KOPT-K1 (cell line): ENCODE data around the gene NUDT22.

Experiments used
- H3K27ac ChIP-seq: fragments of 200-600 bp; sonication (generic); 2 replicates; pipeline ENCODE4 v1.5.1; 2016; ENCODE audit warnings: antibody characterized with exemption, mild to moderate bottlenecking, low read depth, low read length; ENCODE audit not compliant: poor library complexity, severe bottlenecking
- H3K36me3 ChIP-seq: fragments of 200-600 bp; sonication (generic); 2 replicates; pipeline ENCODE4 v1.5.1; 2017; ENCODE audit warnings: antibody characterized with exemption, mild to moderate bottlenecking, low read length, moderate library complexity; ENCODE audit not compliant: insufficient read depth
- H3K9me3 ChIP-seq: fragments of 200-600 bp; sonication (generic); 2 replicates; pipeline ENCODE4 v1.5.1; 2017; ENCODE audit warnings: antibody characterized with exemption, low read length, mild to moderate bottlenecking; ENCODE audit not compliant: insufficient read depth, poor library complexity, severe bottlenecking

Gene NUDT22

GRCh38 chr11:64201543-64201942 is 24.5 kb upstream of the NUDT22 start:
- Histone ChIP-seq H3K27ac (no peak overlapping the region), H3K36me3 (peaks cover 93% of the 10 kb centered on the region), H3K9me3 (no peaks in the 10 kb centered on the region)

GRCh38 chr11:64202992-64203391 is 23.1 kb upstream of the NUDT22 start:
- Histone ChIP-seq H3K27ac (no peak overlapping the region), H3K9me3 (no peaks in the 10 kb centered on the region), H3K36me3 (peaks cover 79% of the 10 kb centered on the region)

- H3K9me3 ChIP-seq, result no peaks in the 10 kb centered on the region
- peaks cover 76% of the 10 kb centered on the region for H3K36me3 ChIP-seq
- H3K27ac ChIP-seq, result no peak overlapping the region
These were observed 22.5 kb upstream of the NUDT22 start for GRCh38 chr11:64203421-64204079.

- no peaks in the 10 kb centered on the region for H3K9me3 ChIP-seq
- peaks cover 76% of the 10 kb centered on the region for H3K36me3 ChIP-seq
- H3K27ac ChIP-seq, result no peak overlapping the region
These were observed 22.0 kb upstream of the NUDT22 start for GRCh38 chr11:64204080-64204440.

GRCh38 chr11:64204464-64204989 is 21.5 kb upstream of the NUDT22 start:
- Histone ChIP-seq H3K9me3 (no peaks in the 10 kb centered on the region), H3K27ac (no peak overlapping the region)

GRCh38 chr11:64206457-64207255 is 19.4 kb upstream of the NUDT22 start, which contains the start of gene FERMT3:
Gene FERMT3, plus strand, starts transcription at chr11:64206721. Its CDS starts 644 bp downstream, at chr11:64207365.
- H3K36me3 ChIP-seq, result peaks cover 78% of the 10 kb centered on the region
- peak within 1 kb of the TSS; percentile 93 for H3K27ac ChIP-seq

More at GRCh38 chr11:64204464-64204989, 21.5 kb upstream of the NUDT22 start:
- H3K36me3 ChIP-seq, result peaks cover 78% of the 10 kb centered on the region

GRCh38 chr11:64207256-64208085 is 18.6 kb upstream of the NUDT22 start:
- Histone ChIP-seq H3K27ac (peak overlapping the region; percentile 93), H3K9me3 (no peaks in the 10 kb centered on the region), H3K36me3 (peaks cover 78% of the 10 kb centered on the region)

More at GRCh38 chr11:64206457-64207255, 19.4 kb upstream of the NUDT22 start, which contains the start of gene FERMT3:
- H3K9me3 ChIP-seq, result no peaks in the 10 kb centered on the region

- H3K27ac ChIP-seq, result peak overlapping the region; percentile 93
- H3K9me3 ChIP-seq, result no peaks in the 10 kb centered on the region
- H3K36me3 ChIP-seq, result peaks cover 77% of the 10 kb centered on the region
These were observed 17.8 kb upstream of the NUDT22 start for GRCh38 chr11:64208086-64208795.

GRCh38 chr11:64208796-64209562 is 17.1 kb upstream of the NUDT22 start:
- H3K9me3 ChIP-seq, result no peaks in the 10 kb centered on the region
- peak overlapping the region; percentile 93 for H3K27ac ChIP-seq
- H3K36me3 ChIP-seq, result peaks cover 76% of the 10 kb centered on the region

- Histone ChIP-seq H3K9me3 (no peaks in the 10 kb centered on the region), H3K36me3 (peaks cover 76% of the 10 kb centered on the region), H3K27ac (no peak overlapping the region)
These were observed 16.6 kb upstream of the NUDT22 start for GRCh38 chr11:64209563-64209843.

GRCh38 chr11:64210301-64211020 is 15.6 kb upstream of the NUDT22 start:
- H3K27ac ChIP-seq, result no peak overlapping the region
- H3K9me3 ChIP-seq, result no peaks in the 10 kb centered on the region
- H3K36me3 ChIP-seq, result peaks cover 76% of the 10 kb centered on the region

- H3K36me3 ChIP-seq, result peaks cover 79% of the 10 kb centered on the region
- no peak overlapping the region for H3K27ac ChIP-seq
- no peaks in the 10 kb centered on the region for H3K9me3 ChIP-seq
These were observed 14.7 kb upstream of the NUDT22 start for GRCh38 chr11:64211181-64211872.

GRCh38 chr11:64216879-64217278 is 9.2 kb upstream of the NUDT22 start:
- Histone ChIP-seq H3K27ac (no peak overlapping the region), H3K36me3 (peaks cover 96% of the 10 kb centered on the region), H3K9me3 (no peaks in the 10 kb centered on the region)
